Ishikawa (cell line): ENCODE data around the gene IFI35.

Experiments
- CEBPB ChIP-seq: IDR thresholded peaks from 2 replicates; pipeline ENCODE4 v1.6.1; 2012
- CREB1 ChIP-seq: IDR thresholded peaks from 2 replicates; pipeline ENCODE4 v1.6.1; 2012; ENCODE audit warnings: low read depth
- EGR1 ChIP-seq: IDR thresholded peaks from 2 replicates; pipeline ENCODE4 v1.6.1; 2012
- EP300 ChIP-seq: IDR thresholded peaks from 2 replicates; pipeline ENCODE4 v1.6.1; 2012; ENCODE audit warnings: borderline replicate concordance
- FOXM1 ChIP-seq: IDR thresholded peaks from 2 replicates; pipeline ENCODE4 v1.6.1; 2012; ENCODE audit warnings: low read depth, borderline replicate concordance
- NFIC ChIP-seq: IDR thresholded peaks from 2 replicates; pipeline ENCODE4 v1.6.1; 2012
- RAD21 ChIP-seq: IDR thresholded peaks from 2 replicates; pipeline ENCODE4 v1.6.1; 2012; ENCODE audit warnings: low read depth
- TAF1 ChIP-seq: IDR thresholded peaks from 2 replicates; pipeline ENCODE4 v1.6.1; 2012; ENCODE audit warnings: low read depth, mild to moderate bottlenecking
- TCF12 ChIP-seq: IDR thresholded peaks from 2 replicates; pipeline ENCODE4 v1.6.1; 2012; ENCODE audit warnings: low read depth
- TEAD4 ChIP-seq: IDR thresholded peaks from 2 replicates; pipeline ENCODE4 v1.6.1; 2012
- YY1 ChIP-seq: IDR thresholded peaks from 2 replicates; pipeline ENCODE4 v1.6.1; 2012; ENCODE audit warnings: low read depth
- ZBTB7A ChIP-seq: IDR thresholded peaks from 2 replicates; pipeline ENCODE4 v1.6.1; 2012; ENCODE audit warnings: low read depth
- TF ChIP-seq, protein P1 (sequence below): IDR thresholded peaks from 2 replicates; pipeline ENCODE4 v1.6.1; 2012; ENCODE audit warnings: low read depth, mild to moderate bottlenecking
- TF ChIP-seq, protein P2 (sequence below): IDR thresholded peaks from 2 replicates; pipeline ENCODE4 v1.6.1; 2012
- TF ChIP-seq, protein P3 (sequence below): IDR thresholded peaks from 2 replicates; pipeline ENCODE4 v1.6.1; 2012

The IFI35 gene

DNA sequence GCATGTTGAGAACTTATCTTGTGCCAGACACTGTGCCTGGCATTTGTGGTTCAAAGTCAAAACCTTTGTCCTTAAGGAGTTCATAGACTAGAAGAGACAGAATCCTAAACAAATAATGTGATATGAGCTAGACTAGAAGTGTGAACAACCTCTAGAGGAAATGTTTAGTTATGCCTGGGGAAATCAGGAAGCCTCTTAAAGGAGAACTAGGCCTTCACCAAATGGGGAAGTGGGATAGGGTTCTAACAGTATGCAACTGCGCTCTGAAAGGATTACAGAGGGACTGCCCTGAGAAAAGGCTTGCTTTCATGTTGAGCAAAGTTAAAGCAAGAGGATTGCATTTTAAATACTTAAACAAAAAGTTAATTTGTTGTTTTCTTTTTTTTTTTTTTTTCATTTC, 21.4 kb upstream of the IFI35 start:
- TF ChIP-seq TEAD4: no peak
- no peak for TF ChIP-seq TAF1
- TF ChIP-seq EP300: no peak
- TF ChIP-seq TCF12: no peak
- no peak for TF ChIP-seq CEBPB
- TF ChIP-seq, protein P1, sequence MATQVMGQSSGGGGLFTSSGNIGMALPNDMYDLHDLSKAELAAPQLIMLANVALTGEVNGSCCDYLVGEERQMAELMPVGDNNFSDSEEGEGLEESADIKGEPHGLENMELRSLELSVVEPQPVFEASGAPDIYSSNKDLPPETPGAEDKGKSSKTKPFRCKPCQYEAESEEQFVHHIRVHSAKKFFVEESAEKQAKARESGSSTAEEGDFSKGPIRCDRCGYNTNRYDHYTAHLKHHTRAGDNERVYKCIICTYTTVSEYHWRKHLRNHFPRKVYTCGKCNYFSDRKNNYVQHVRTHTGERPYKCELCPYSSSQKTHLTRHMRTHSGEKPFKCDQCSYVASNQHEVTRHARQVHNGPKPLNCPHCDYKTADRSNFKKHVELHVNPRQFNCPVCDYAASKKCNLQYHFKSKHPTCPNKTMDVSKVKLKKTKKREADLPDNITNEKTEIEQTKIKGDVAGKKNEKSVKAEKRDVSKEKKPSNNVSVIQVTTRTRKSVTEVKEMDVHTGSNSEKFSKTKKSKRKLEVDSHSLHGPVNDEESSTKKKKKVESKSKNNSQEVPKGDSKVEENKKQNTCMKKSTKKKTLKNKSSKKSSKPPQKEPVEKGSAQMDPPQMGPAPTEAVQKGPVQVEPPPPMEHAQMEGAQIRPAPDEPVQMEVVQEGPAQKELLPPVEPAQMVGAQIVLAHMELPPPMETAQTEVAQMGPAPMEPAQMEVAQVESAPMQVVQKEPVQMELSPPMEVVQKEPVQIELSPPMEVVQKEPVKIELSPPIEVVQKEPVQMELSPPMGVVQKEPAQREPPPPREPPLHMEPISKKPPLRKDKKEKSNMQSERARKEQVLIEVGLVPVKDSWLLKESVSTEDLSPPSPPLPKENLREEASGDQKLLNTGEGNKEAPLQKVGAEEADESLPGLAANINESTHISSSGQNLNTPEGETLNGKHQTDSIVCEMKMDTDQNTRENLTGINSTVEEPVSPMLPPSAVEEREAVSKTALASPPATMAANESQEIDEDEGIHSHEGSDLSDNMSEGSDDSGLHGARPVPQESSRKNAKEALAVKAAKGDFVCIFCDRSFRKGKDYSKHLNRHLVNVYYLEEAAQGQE: no peak
- no peak for TF ChIP-seq NFIC

DNA sequence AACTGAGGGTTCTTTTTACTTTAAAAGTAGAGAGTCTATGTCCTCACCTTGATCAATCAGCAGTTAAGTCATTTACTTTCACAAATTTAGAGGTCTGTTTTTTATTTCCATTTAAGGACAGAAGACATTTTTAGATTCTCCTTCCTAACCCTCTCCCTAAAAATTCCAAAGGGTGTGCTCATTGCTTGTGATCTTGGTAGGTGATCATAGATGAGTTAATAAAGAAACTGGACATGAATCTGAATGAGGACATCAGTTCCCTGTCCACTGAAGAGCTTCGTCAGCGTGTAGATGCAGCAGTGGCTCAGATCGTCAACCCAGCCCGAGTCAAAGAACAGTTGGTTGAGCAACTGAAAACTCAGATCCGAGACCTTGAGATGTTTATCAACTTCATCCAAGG, 17.4 kb upstream of the IFI35 start:
- no peak for TF ChIP-seq ZBTB7A
- no peak for TF ChIP-seq NFIC
- TF ChIP-seq YY1: no peak
- no peak for TF ChIP-seq RAD21
- TF ChIP-seq EGR1: no peak
- TF ChIP-seq TCF12: no peak
- TF ChIP-seq, protein P2, sequence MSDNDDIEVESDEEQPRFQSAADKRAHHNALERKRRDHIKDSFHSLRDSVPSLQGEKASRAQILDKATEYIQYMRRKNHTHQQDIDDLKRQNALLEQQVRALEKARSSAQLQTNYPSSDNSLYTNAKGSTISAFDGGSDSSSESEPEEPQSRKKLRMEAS: no peak
- no peak for TF ChIP-seq TAF1
- no peak for TF ChIP-seq TEAD4
- TF ChIP-seq CEBPB: no peak
- no peak for TF ChIP-seq FOXM1
- TF ChIP-seq, protein P1: no peak
- no peak for TF ChIP-seq CREB1
- TF ChIP-seq, protein P3, sequence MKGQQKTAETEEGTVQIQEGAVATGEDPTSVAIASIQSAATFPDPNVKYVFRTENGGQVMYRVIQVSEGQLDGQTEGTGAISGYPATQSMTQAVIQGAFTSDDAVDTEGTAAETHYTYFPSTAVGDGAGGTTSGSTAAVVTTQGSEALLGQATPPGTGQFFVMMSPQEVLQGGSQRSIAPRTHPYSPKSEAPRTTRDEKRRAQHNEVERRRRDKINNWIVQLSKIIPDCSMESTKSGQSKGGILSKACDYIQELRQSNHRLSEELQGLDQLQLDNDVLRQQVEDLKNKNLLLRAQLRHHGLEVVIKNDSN: no peak
- no peak for TF ChIP-seq EP300

DNA sequence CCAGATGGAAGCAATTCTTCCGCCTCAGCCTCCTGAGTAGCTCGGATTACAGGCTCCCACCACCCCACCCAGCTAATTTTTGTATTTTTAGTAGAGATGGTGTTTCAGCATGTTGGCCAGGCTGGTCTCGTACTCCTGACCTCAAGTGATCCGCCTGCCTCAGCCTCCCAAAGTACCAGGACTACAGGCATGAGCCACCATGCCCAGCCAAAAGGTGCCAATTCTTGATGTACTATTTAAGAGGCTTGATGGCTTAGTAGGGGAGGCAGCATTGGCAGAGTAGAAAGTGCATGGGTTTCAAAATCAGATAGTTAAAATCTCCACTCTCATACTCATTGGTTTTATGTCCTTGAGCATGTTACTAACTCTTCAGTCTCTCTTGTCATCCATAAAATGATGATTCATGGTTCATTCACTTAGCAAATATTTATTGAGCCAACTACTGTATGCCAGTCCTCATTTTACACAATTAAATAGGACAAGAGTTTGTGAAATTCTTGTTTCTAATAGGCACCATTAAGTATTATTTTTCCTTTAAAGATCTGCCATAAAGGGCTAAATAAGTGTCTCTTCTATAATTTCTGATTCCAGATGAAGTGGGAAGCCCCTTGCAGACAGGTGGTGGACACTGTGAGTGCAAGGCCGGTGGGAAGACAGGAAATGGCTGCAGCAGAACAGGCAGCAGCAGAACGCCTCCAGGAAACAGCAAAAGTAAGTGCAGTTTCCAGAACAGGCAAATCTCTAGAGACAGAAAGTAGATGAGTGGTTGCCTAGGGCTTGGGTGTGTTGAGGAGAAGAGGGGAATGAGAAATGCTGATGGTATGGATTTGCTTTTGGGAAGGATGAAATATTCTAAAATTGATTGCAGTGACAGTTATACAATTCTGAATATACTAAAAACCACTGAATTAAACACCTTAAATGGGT, 16.6 kb upstream of the IFI35 start:
- TF ChIP-seq, protein P2: no peak
- TF ChIP-seq FOXM1 (no peak), TCF12 (no peak), CREB1 (no peak)
- TF ChIP-seq, protein P1: no peak
- TF ChIP-seq, protein P3: no peak

DNA sequence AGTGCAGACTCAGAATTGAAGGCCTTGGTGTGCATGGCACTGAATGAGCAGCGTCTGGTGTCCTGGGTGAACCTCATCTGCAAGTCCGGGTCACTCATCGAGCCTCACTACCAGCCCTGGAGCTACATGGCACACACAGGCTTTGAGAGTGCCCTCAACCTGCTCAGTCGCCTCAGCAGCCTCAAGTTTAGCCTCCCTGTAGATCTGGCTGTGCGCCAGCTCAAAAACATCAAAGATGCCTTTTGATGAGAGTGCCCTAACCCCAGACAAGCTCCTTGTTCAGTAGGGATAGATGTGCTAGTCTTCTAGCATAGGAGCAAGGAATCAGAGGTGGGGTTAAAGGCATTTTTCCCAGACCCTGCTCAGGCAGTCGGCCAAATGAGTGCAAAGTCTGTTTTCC, 15.1 kb upstream of the IFI35 start:
- TF ChIP-seq FOXM1: no peak
- TF ChIP-seq EGR1: no peak
- TF ChIP-seq ZBTB7A: no peak
- TF ChIP-seq CEBPB: no peak
- TF ChIP-seq TAF1: no peak
- TF ChIP-seq RAD21: no peak

DNA sequence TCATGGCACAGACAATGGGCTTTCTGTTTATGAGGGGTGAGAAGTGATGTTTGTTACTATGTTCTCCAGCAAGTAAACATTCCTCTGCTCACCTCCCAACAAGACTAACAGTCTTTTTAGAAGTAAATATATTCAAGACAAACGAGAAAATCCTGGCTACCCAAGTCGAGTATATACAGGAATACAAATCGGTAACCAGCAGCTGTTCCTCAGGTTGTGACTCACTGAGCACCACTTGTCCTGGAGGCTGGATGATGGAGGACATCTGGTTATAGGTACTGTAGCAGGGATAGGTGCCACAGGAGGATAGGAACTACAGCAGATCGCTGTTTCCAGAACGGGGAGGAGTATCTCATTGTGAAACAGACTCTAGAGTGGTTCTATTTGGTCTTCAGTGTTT, 13.7 kb upstream of the IFI35 start:
- TF ChIP-seq EGR1 (no peak), ZBTB7A (no peak), EP300 (no peak), TAF1 (no peak), YY1 (no peak), NFIC (no peak)
